Skeletal muscle cell (primary cell): ENCODE data around the gene TRIO.

Source experiments
- DNase-seq: peaks from one replicate; pipeline ENCODE4 v3.0.0-alpha.2; 2010; ENCODE audit warnings: low read depth
- H3K4me3 ChIP-seq: 2 replicates; pipeline ENCODE4 v1.5.1; 2011; ENCODE audit warnings: low read depth, mild to moderate bottlenecking, control low read depth, low read length, moderate library complexity

Gene TRIO

DNA sequence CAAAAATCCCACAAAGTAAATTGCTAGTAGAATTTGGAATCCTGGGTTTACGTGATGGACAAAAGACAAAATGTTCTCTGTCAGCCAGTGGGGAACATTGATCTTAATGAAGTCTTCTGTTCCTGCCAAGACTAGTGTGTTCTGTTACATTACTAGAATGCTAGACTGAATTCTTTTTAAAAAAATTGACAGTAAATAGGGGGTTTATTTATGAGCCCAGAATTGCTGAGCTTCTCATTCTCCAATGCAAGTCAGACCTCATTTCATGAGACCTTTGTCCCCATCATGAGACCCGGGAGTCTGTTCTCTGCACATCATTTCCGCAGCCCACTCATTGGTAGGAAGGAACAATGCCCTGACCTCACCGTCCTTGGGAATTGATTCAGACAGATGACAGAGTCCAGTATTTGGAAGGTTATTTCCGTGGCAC, 264.6 kb downstream of the TRIO start:
- DNase-seq: peak; percentile 82
- no peak overlapping the region for H3K4me3 ChIP-seq

DNA sequence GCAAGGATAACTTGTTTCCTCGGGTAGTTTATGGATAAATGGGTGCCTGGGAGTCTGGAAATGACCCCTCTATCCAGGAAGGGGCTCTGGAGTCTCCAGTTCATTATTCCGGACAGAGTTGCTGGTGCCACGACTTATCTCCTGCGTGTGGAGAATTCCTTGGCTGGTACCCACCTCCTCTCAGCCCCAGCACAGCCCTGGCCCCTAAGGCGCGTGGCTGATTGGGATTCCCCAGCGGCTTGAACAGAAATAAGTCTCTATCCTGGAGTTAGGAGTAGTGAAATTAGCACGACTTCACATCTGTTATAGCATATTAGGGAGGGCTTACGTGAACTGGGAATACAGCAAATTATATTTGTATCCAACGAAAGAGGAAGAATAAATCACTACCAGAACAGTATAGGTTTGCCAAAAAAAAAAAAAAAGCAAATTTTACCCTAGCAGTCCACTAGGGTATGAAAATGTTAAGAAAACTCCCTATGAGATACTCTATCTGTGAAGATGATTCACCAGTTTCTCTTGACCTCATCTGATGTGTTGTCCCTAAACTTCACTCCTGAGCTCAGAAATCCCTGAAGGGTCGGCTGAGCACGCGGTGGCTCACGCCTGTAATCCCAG, 265.9 kb downstream of the TRIO start:
- DNase-seq: peak; percentile 53
- H3K4me3 ChIP-seq: no peak overlapping the region

DNA sequence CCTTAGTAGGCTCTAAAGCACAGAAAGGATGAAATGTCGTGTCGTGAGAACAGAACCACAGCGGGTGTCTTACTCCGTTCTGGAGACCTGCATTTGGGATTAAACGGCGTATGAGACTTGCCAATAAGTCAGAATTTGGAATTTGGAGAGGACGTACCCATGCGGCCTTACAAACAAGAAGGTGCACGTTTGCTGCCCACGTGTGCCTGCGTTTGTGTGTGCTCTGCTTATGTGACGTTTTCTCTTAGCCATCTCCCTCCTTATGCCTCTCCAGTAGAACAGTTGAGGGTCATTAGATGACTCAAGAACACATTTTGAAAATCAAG, 266.9 kb downstream of the TRIO start:
- no peak for DNase-seq
- H3K4me3 ChIP-seq: no peak overlapping the region

DNA sequence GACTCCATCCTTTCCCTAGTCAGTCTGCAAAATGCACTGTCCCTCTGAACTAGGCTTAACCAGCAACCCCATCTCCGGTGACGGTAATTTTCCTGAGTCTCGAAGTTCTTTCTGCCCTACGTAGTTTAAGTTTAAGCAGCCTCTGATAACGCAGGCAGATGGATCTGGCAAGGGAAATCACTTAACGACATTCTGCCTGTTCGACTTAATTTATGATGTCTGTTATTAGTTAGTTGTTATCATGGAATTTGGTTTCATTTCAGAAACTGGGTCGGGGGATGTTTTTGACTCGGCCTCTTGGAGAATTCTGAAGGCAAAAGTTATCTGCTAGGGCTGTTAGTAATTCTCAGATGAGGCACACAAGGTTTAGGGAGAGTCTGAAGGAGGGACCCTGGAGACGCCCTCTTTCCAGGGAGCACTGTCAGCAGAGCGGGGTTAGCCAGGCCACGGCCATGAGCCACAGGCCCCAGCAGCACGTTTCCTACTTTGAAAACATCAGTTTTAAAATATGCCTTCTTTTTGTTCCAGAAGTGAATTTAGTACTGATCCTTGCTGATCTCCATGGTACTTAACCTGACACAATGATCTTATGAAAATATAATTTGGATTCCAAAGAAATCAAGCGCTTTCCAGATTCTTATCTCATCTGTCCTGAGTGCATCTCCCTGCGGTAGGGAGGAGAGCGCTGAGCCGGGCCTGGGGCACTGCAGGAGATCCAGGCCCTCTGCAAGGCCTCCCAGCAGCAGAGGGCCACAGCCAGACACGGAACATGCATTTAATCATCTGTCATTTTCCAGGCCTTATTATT, 267.5 kb downstream of the TRIO start:
- no peak overlapping the region for H3K4me3 ChIP-seq
- no peak for DNase-seq

DNA sequence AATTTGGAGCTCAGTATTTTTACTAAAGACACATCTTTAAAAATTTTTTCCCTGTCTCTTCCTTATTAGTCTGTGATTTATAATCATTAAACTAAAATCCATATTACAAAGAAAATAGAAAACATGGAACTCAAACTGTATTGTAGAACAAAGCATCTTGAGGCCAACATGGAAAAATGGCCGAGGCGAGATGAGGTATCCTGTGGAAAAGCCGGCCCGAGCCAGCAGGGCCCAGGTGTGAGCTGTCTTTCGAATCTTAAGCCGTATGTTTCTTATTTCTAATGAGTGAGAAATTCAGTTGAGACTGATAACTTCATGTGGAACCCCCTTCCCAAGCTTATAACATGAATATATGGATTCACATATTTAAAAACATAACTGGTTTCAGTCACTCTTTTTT, 268.1 kb downstream of the TRIO start:
- no peak overlapping the region for H3K4me3 ChIP-seq
- no peak for DNase-seq

DNA sequence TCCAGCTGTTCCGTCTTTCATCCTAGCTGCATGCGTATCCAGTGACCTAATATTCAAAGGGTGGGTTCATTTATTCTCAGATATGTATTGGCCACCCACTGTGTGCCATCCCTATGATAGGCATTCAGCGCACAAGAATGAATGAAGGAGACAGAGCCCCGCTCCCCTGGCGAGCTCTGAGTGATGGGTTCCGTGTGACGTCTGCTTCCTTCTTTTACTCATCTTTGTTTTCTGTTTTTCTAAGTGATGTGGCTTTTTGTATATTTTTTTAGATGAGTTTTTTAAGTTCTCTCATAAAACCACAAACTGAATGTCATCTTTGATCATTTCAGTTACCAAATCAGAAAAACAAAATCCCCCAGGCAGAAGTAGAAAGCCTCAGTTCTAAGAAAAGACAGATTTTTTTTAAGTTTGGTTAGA, 270.2 kb downstream of the TRIO start:
- H3K4me3 ChIP-seq: no peak overlapping the region
- DNase-seq: peak; percentile 37

DNA sequence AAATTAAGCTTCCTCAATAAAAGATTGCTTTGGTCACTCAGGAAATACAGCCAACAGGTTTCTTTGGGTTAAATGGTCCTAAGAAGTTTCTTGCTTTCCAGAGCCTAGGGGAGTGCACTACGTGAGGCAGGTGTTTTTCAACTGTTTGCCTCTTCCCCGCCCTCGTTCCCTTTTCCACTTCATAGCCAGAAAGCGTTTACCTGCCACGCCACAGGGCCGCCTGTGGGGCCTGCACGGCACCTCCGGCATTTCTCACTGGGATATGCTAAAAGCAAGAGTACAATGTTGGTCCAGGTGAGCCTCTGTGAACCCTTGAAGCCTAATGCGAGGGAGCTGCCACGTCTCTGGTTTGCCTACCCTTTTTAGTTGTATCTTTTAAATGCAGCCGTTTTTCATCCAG, 270.9 kb downstream of the TRIO start:
- DNase-seq: no peak
- H3K4me3 ChIP-seq: no peak overlapping the region

DNA sequence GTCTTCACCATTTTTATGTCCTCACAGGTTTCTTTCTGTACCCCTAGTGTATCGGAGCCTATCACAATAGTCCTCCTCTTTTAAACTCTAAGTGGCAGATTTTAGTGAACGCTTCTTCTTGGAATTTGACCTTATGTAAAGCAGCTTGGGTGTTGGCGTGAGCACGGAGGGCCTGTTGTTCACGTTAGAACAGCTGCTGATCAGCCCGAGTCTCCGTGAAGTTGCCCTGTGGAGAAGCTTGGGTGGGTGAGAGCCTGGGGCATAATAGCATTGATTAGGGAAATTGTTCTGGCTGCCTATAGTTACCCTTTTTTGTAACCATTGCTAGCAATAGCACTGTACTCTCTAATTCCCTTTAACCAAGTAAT, 271.5 kb downstream of the TRIO start:
- DNase-seq: no peak
- no peak overlapping the region for H3K4me3 ChIP-seq

DNA sequence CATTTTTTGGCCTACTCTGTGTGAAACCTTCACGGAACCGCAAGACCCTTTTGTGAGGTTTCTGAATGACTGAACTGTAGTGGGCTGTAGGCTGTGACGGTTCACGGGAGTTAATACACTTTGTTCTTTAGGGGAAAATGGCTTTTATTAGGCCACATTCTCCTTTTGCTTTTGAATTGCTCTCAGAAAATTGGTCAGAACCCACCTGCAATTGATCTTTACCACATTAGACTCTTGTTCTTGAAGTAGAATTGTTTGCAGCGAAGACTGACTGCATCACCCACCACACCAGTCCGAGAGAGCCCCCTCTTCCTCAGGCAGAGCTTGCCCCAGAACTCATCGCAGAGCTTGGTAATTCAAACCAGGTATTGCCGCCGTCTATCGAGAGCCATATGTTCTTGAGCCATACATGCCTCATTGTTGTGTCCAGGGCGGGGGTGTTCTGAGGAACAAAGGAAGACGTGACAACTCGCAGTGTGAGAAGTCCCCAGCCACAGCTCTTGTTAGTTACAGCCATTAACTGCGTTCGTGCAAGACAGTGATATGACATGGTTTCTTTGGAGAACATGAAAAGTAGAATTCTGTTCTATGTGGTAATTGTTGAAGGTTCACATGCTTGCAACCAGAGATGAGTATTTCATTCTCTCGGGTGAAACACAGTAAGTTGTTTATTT, 272.0 kb downstream of the TRIO start:
- no peak overlapping the region for H3K4me3 ChIP-seq
- no peak for DNase-seq

DNA sequence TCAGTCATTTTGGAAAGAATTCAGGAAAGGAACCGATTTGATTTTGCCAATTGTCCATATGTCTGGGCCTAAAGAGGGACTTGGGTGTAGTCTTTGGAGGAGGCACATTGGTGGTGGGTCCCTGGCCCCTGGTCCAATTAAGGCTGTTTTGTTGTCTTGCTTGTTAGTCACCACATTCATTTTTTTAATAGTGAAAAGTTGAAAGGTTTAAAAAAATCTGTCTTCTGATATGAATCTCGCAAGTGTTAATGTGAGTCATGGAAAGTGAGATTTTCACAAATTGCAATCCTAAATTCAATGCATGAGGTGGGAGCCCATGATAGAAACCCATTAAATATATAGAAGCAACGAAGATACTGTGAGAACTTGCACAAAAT, 272.5 kb downstream of the TRIO start:
- no peak overlapping the region for H3K4me3 ChIP-seq
- DNase-seq: no peak

DNA sequence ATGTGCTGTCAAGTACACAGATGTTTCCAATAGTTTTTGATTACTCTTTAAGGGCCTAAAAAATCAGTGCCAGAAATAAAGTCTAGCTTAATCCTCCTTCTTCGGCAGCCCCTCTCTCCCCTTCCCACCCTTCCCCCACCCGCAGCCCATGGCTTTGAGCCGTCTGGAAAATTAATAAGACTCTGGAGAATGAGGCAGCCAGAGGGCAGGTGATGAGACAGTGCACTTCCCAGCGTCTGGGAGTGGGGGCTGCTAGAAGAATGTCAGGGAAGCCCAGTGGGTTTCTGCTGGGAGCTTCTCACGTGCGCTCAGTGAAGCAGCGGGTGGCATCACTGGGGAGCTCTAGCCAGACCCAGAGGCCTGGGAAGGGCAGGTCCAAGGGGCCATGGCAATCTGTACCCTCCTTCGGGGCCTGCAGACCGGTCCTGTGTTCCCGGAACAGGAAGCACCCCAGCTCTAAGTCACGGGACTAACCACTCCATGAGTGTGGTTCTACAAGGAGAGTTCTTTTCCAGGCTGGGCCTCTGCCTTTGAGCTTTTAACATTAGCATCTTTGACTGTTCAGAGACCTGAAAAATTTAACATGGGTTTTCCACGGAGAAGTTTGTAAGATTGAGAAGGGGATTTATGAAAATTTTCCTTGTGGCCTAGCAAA, 273.6 kb downstream of the TRIO start:
- no peak for DNase-seq
- H3K4me3 ChIP-seq: no peak overlapping the region

DNA sequence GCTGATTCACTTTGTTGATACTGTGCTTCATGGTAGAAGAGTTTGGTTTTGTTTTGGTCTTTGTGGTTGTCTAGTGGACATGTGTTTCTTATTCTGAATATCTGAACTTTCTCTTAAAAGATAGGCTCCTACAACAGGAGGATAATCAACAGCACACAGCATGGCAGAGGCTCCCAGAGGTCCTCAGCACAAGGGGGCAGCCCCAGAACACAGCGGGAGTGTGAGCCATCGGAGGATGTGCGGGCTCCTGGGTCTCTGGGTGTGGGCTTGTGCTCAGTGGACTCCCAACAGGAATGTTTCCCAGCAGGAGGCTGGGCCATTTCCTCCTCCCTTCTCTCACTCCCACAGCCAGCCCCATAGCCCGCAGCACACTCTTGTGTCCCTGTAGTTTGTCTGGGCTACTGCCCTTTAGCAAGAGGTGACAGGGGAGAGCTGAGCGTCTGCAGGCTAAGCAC, 274.2 kb downstream of the TRIO start:
- peak; percentile 59 for DNase-seq
- H3K4me3 ChIP-seq: no peak overlapping the region

DNA sequence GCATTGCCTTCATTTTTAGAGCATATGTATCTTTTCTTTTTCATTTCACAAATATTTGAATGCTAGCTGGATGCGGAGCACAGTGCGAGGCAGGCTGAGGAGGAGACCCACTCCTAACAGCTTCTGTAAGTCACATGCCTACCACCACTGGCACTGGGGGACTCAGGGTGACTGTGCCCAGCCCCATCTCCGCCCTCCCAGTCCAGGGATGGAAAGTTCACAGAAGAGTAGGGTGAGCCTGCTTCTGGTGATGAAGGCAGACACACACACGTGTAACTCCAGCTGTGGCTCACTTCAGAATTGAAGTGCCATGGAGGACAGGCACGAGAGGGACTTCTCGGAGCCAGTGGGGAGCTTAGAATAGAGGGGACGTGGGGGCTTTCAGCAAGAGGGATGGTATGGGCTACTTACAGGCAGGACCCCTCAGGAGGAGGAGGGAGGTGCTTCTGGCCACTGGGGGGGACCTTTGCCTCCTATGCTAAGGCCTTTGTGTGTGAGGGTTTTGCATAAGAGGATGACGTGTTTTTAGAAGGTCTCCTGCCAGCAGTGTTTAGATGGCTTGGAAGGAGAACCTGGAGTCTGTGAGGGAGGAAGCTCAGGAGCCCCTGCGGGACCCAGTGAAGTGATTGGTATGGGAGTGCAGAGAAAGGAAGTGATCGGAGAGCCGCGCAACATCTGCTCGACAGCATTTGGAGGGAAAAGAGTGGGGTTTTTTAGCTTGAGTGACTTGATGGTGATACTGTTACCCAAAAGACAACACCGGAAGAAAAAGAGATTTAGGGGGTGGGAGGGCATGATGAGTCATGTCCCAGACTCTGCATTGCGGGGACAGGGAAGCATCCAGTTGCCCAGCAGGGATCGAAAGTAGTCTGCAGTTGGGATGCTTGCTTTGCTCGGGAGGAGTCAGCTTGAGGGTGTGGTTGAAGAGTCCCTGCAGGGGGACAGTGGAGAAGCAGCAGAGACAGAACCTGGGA, 274.9 kb downstream of the TRIO start:
- peak; percentile 82 for DNase-seq
- H3K4me3 ChIP-seq: peak overlapping the region; percentile 6

DNA sequence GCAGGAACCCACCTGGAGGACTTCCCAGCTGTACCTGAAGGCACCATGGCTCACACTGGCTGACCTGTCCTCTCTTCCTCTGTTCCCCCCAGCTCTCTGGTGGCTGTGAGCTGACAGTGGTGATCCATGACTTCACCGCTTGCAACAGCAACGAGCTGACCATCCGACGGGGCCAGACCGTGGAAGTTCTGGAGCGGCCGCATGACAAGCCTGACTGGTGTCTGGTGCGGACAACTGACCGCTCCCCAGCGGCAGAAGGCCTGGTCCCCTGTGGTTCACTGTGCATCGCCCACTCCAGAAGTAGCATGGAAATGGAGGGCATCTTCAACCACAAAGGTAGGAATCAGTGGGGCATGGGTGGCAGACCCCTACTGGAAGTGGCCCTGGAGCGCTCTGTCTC, 276.5 kb downstream of the TRIO start:
- no peak for DNase-seq
- H3K4me3 ChIP-seq: no peak overlapping the region

DNA sequence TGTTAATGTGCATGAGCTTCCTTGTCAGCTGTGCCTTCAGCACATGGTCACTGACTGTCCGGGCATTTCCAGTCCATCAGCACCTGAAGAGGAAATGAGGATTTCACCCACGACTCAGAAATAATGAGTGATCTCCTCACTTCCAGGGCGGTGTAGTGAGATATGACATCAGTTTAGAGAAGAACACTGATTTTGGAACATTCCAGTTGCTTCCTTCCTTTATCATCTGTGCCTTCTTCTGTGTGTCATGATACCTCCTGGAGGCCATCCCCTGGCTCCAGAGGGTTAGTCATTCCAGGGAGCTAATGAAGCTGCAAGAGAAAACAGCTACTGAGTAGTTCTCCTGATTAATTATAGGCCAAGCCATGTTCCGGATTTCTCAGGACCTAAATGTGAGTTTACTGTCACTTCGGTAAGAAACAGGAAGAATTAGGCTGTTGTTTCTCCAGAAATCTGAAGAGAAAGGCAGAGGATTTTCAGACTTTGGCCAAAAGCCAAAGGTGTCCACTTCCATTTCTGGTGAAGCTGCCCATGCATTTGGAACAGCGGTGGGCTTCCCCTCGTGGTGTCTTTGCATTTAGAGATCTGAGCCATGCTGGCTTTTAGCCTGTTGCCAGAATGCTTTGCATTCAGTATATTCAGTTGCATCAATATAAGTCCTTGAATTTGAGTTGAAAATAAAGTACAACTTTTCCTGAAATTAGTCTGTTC, 277.1 kb downstream of the TRIO start:
- DNase-seq: no peak
- no peak overlapping the region for H3K4me3 ChIP-seq

DNA sequence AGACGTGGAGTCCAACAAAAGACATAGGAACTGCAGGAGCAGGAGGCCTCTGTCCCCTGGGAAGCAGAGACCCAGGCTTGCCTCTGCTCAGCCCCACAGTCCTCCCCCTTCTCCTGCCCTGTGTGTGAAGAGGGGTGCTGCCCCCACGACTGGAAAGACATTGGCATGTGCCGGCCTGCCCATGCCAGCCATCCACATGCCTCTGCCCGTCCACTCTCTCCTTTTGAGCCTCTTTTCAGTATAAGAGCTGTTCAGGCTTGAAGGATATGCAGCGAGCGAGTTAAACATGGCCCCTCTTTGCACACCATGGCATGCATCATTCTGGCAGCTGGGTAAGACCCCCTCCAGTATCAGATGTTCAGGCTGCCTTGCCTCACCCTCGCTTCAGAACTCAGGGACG, 278.7 kb downstream of the TRIO start:
- DNase-seq: no peak
- H3K4me3 ChIP-seq: no peak overlapping the region

DNA sequence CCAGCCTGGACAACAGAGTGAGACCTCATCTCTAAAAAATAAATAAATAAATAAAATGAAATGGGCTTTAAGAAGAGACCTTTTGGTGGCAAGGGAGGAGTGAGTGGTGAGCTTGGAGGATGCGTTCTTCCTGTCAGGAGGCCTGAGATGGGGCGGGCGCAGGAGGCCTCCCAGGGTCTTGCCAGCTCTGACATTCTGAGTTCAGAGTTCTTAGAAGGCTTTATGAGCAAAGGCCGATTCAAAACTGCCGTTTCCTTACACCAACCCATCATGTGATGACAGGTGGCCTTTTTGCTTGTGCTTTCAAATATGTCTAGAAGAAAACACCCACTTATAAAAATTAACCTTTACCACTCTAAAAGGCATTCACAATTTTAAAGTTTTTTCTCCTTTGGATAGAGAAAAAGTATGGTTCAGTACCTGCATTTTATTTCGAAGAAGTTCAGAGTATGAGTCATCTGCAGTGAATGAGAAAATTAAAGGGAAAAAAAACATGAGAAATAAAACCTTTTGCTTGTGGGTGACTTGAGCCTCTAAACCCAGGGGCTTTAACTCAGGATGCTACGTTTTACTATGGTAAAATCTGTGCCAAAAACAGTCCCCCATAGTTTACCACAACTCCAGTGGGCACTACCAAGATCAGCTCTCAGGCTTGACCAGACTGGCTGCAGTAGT, 281.0 kb downstream of the TRIO start:
- no peak for DNase-seq
- H3K4me3 ChIP-seq: no peak overlapping the region

DNA sequence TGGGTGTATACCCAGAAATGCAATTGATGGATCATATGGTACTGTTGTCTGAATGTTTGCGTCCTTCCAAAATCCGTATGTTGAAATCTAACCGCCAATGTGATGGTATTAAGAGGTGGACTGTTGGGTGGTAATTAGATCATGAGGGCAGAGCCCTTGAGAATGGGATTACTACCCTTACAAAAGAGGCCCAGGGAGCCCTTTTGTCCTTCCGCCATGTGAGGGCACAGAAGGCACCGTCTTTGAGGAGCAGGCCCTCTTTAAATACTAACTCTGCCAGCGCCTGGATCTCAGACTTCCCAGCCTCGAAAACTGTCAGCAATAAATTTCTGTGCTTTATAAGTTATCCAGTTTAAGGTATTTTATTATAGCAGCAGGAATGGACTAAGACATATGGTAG, 282.4 kb downstream of the TRIO start:
- DNase-seq: no peak

More for the DNA sequence above, 282.4 kb downstream of the TRIO start:
- H3K4me3 ChIP-seq: no peak overlapping the region
